CD4-positive, alpha-beta T cell (primary cell): Measurements from ENCODE around the gene SNRPD2. TPM values are rescaled to one million over a fixed set of nuclear protein-coding genes. Genes with fewer than 3 reads are reported as not detected.
"Not testable (repeated sequence)": the region's sequence is repeated elsewhere in the genome, so short reads cannot be mapped to it uniquely, and the experiment has no call there.

ENCODE experiments used
- ATAC-seq: fragments of 200-7000 bp; cut with Tn5 transposase; one replicate; pipeline ENCODE4 v1.10.0; 2022; ENCODE audit warnings: mild to moderate bottlenecking; ENCODE audit not compliant: poor library complexity
- CTCF ChIA-PET: fragments of 350-600 bp; sonication (Branson Sonifier 250); formaldehyde crosslinking; loops from one replicate; lab custom pipeline; 2021; ENCODE audit warnings: antibody characterized with exemption, inconsistent platforms; lab: Charles Lee
- POLR2A ChIA-PET: fragments of 350-600 bp; sonication (Branson Sonifier 250); formaldehyde crosslinking; loops from one replicate; lab custom pipeline; 2021; ENCODE audit warnings: antibody characterized with exemption, inconsistent platforms; lab: Charles Lee
- DNase-seq, 14 experiments: peaks; one replicate each; pipeline ENCODE4 v3.0.0-alpha.2; 2013 to 2020; ENCODE audit warnings: mixed read lengths in 2 of 14
- H3K27ac ChIP-seq, 2 donors: one replicate each; pipeline versions ENCODE4 v1.5.1 to v1.7.0; 2013; ENCODE audit warnings: low read length in 2 of 2, low read depth in 1 of 2, mild to moderate bottlenecking in 1 of 2
- H3K27me3 ChIP-seq, 2 experiments: 1 replicate in 1 of 2; 2 replicates in 1 of 2; pipeline versions ENCODE4 v1.6.1 to v1.7.0; 2013; ENCODE audit warnings: low read length in 2 of 2, control low read depth in 1 of 2, mild to moderate bottlenecking in 1 of 2, moderate library complexity in 1 of 2; ENCODE audit not compliant: insufficient read depth in 2 of 2, control insufficient read depth in 1 of 2
- H3K36me3 ChIP-seq: one replicate; pipeline ENCODE4 v1.6.1; 2013; ENCODE audit warnings: low read length, control low read depth; ENCODE audit not compliant: insufficient read depth
- H3K4me1 ChIP-seq: one replicate; pipeline ENCODE4 v1.6.1; 2013; ENCODE audit warnings: low read length, control low read depth; ENCODE audit not compliant: insufficient read depth
- H3K4me3 ChIP-seq: one replicate; pipeline ENCODE4 v1.5.1; 2013; ENCODE audit warnings: mild to moderate bottlenecking, low read length, moderate library complexity
- H3K9me3 ChIP-seq, 2 experiments: 1 replicate in 1 of 2; 2 replicates in 1 of 2; pipeline versions ENCODE4 v1.6.1 to v1.7.0; 2013; ENCODE audit warnings: low read length in 2 of 2, mild to moderate bottlenecking in 2 of 2, control low read depth in 1 of 2, moderate library complexity in 1 of 2; ENCODE audit not compliant: control insufficient read depth in 1 of 2, insufficient read depth in 1 of 2
- H3K27ac Mint-ChIP-seq: one replicate; pipeline ENCODE4 v1.8.0; 2020; ENCODE audit warnings: mixed read lengths
- H3K27me3 Mint-ChIP-seq: one replicate; pipeline ENCODE4 v1.8.0; 2021; ENCODE audit warnings: mixed read lengths
- H3K36me3 Mint-ChIP-seq: one replicate; pipeline ENCODE4 v1.8.0; 2021; ENCODE audit warnings: low read depth, mixed read lengths
- H3K4me1 Mint-ChIP-seq: one replicate; pipeline ENCODE4 v1.8.0; 2021; ENCODE audit warnings: low read depth, mixed read lengths
- H3K4me3 Mint-ChIP-seq: one replicate; pipeline ENCODE4 v1.8.0; 2020; ENCODE audit warnings: mild to moderate bottlenecking, mixed read lengths
- H3K9me3 Mint-ChIP-seq: one replicate; pipeline ENCODE4 v1.8.0; 2020; ENCODE audit warnings: mixed read lengths
- CTCF ChIP-seq: fragments of 200-600 bp; IDR thresholded peaks from one replicate; pipeline ENCODE4 v1.8.0; 2022; ENCODE audit warnings: antibody characterized with exemption, mild to moderate bottlenecking
- intact Hi-C, 2 experiments: fragments of 100-400 bp; cut with DNase I in 1 of 2; cut with micrococcal nuclease in 1 of 2; formaldehyde crosslinking; loops; one replicate each; pipeline versions ENCODE4 v1.15.1 to v1.9.0; 2023 to 2025; cut with DNase I, micrococcal nuclease
- total RNA-seq, 174 experiments: library from RNA in 2 of 174; stranded (reverse) in 2 of 174; gene quantifications; one replicate each; pipeline ENCODE4 v1.2.3 and lab custom pipeline; 2021 to 2026

The SNRPD2 gene
- total RNA-seq, 2 experiments from 2014 or later = 367 to 369 TPM

- peak; percentile 84 for TF ChIP-seq CTCF
- H3K4me3 ChIP-seq = peak overlapping the region; percentile 85
- Mint-ChIP-seq H3K9me3 (no peaks in the 10 kb centered on the region), H3K4me1 (peaks cover 33% of the 10 kb centered on the region), H3K36me3 (peaks cover 47% of the 10 kb centered on the region), H3K27ac (peak overlapping the region; percentile 95), H3K4me3 (peak overlapping the region; percentile 96), H3K27me3 (no peaks in the 10 kb centered on the region)
- H3K27ac ChIP-seq = peak overlapping the region; percentile 86 to 93
- intact Hi-C loops = loop anchor here (1.0 to 10.0 kb wide), 7 partner anchors 16 to 518 kb away; partner anchors contain the start of genes BLOC1S3 (in 1 of the 2), FBXO46 (in 1 of the 2), OPA3 (in 1 of the 2) and TRAPPC6A (in 1 of the 2)
- peaks cover 24% of the 10 kb centered on the region for H3K36me3 ChIP-seq
- peaks cover 38% of the 10 kb centered on the region for H3K4me1 ChIP-seq
- H3K9me3 ChIP-seq = no peaks in the 10 kb centered on the region
- DNase-seq (peak; percentile 61 to 84 (median 67)), ATAC-seq (no peak)
- ChIA-PET CTCF (interaction anchor here (0.7 to 4.8 kb wide), 17 partner anchors 10 to 254 kb away, joined by 3 to 29 read pairs (median 7); partner anchors contain the start of genes FBXO46, OPA3 and SIX5), POLR2A (interaction anchor here (0.6 to 2.7 kb wide), 10 partner anchors 8 to 76 kb away, joined by 3 to 48 read pairs (median 10); partner anchors contain the start of genes FBXO46 and SIX5)
- H3K27me3 ChIP-seq = no peaks in the 10 kb centered on the region
Measured at GRCh38 chr19:45693106-45693788, 1.5 kb upstream of the SNRPD2 start.

DNA sequence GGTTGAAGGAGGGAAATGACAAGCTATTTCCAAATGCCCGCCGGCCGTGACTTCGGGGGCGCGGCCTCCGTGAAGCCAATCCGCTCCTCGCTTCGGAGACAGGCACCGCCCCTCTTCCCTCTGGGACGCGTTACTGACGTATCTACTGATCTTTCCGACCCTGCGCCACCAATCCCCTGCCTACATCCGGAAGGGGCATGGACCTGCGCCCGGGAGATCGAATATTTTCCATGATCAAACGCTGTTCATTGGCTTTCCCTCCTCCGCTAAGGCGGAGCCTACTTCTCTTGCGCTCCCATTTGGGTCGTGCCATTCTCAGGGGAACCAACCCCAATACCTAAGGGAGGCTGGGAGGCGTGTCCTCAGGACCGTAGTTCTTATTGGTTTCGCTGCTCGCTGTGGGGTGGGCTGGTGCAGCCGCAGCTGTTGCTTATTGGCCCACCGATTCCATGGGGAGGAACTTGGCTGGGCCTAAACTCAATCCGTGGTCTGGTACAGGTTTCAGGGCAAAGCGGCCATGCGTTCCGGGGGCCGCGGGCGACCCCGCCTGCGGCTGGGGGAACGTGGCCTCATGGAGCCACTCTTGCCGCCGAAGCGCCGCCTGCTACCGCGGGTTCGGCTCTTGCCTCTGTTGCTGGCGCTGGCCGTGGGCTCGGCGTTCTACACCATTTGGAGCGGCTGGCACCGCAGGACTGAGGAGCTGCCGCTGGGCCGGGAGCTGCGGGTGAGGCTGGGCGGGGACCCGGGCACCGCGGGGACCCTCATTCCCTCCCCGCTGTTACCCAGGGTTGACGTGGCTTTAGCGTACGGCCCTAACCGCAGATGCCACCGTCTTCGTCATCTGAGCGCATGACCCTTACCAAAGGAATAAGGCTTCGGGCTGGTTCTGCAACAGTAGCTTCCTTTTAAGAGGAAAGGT lies 693 bp upstream of the SNRPD2 start, which contains the start of gene QPCTL:
TSS of gene QPCTL (plus strand) at position 480 of the 919 bp plus-strand sequence. CDS start at position 518, 38 bp downstream.
- peak; percentile 87 for ATAC-seq
- POLR2A ChIA-PET = interaction anchor here (0.6 to 2.7 kb wide), 19 partner anchors 9 to 253 kb away, joined by 3 to 48 read pairs (median 4); partner anchors contain the start of genes FBXO46, FOSB and SIX5
- H3K9me3 ChIP-seq = no peaks in the 10 kb centered on the region
- Mint-ChIP-seq H3K4me1 (peaks cover 33% of the 10 kb centered on the region), H3K27me3 (no peaks in the 10 kb centered on the region), H3K27ac (peak within 1 kb of the TSS; percentile 95), H3K9me3 (no peaks in the 10 kb centered on the region), H3K4me3 (peak within 1 kb of the TSS; percentile 96), H3K36me3 (peaks cover 51% of the 10 kb centered on the region)
- DNase-seq = peak; percentile 92 to 99 (median 94)
- CTCF ChIA-PET = interaction anchor here (0.5 to 4.8 kb wide), 15 partner anchors 10 to 703 kb away, joined by 3 to 29 read pairs (median 8); partner anchors contain the start of genes FBXO46, OPA3 and SIX5
- H3K36me3 ChIP-seq = peaks cover 32% of the 10 kb centered on the region
- peak within 1 kb of the TSS; percentile 86 to 93 for H3K27ac ChIP-seq
- TF ChIP-seq CTCF = no peak
- peaks cover 39% of the 10 kb centered on the region for H3K4me1 ChIP-seq
- no peaks in the 10 kb centered on the region for H3K27me3 ChIP-seq
- peak within 1 kb of the TSS; percentile 85 for H3K4me3 ChIP-seq
- intact Hi-C loops = loop anchor here (1.0 to 10.0 kb wide), 9 partner anchors 16 to 518 kb away; partner anchors contain the start of genes OPA3 (in 2 of the 2), BLOC1S3 (in 1 of the 2), FBXO46 (in 1 of the 2) and TRAPPC6A (in 1 of the 2)

GRCh38 chr19:45687599-45687998 lies 4.2 kb downstream of the SNRPD2 start:
- Mint-ChIP-seq H3K36me3 (peaks cover 60% of the 10 kb centered on the region), H3K27ac (no peak overlapping the region), H3K9me3 (no peaks in the 10 kb centered on the region), H3K4me3 (no peak overlapping the region), H3K27me3 (no peaks in the 10 kb centered on the region), H3K4me1 (peaks cover 22% of the 10 kb centered on the region)
- no peaks in the 10 kb centered on the region for H3K9me3 ChIP-seq
- TF ChIP-seq CTCF = no peak
- no peak for ATAC-seq
- no peak overlapping the region for H3K27ac ChIP-seq
- H3K36me3 ChIP-seq = peaks cover 53% of the 10 kb centered on the region
- intact Hi-C loops = no loop called here
- ChIA-PET POLR2A (no interaction called here), CTCF (no interaction called here)
- DNase-seq = no peak
- no peaks in the 10 kb centered on the region for H3K27me3 ChIP-seq
- H3K4me3 ChIP-seq = no peak overlapping the region
- peaks cover 25% of the 10 kb centered on the region for H3K4me1 ChIP-seq

- POLR2A ChIA-PET, H3K4me3 ChIP-seq, H3K9me3 ChIP-seq, CTCF ChIA-PET, H3K27ac Mint-ChIP-seq, H3K27ac ChIP-seq, DNase-seq, H3K27me3 Mint-ChIP-seq, H3K9me3 Mint-ChIP-seq, ATAC-seq, H3K4me3 Mint-ChIP-seq, H3K27me3 ChIP-seq, intact Hi-C loops: not testable (repeated sequence)
- peaks cover 53% of the 10 kb centered on the region for H3K36me3 Mint-ChIP-seq
- peaks cover 14% of the 10 kb centered on the region for H3K4me1 Mint-ChIP-seq
- Histone ChIP-seq H3K36me3 (peaks cover 53% of the 10 kb centered on the region), H3K4me1 (peaks cover 22% of the 10 kb centered on the region)
Measured at GRCh38 chr19:45685045-45685444, 6.7 kb downstream of the SNRPD2 start.
